GM19467 (cell line): Measurements from ENCODE around the gene ZMYND11.
"Not testable (repeated sequence)": the region's sequence is repeated elsewhere in the genome, so short reads cannot be mapped to it uniquely, and the experiment has no call there.

ENCODE experiments used
- ATAC-seq: cut with Tn5 transposase; IDR thresholded peaks from one replicate; pipeline ENCODE4 v1.9.1; 2021; ENCODE audit warnings: mild to moderate bottlenecking, moderate library complexity; ENCODE audit not compliant: unreplicated experiment

ZMYND11 gene

DNA sequence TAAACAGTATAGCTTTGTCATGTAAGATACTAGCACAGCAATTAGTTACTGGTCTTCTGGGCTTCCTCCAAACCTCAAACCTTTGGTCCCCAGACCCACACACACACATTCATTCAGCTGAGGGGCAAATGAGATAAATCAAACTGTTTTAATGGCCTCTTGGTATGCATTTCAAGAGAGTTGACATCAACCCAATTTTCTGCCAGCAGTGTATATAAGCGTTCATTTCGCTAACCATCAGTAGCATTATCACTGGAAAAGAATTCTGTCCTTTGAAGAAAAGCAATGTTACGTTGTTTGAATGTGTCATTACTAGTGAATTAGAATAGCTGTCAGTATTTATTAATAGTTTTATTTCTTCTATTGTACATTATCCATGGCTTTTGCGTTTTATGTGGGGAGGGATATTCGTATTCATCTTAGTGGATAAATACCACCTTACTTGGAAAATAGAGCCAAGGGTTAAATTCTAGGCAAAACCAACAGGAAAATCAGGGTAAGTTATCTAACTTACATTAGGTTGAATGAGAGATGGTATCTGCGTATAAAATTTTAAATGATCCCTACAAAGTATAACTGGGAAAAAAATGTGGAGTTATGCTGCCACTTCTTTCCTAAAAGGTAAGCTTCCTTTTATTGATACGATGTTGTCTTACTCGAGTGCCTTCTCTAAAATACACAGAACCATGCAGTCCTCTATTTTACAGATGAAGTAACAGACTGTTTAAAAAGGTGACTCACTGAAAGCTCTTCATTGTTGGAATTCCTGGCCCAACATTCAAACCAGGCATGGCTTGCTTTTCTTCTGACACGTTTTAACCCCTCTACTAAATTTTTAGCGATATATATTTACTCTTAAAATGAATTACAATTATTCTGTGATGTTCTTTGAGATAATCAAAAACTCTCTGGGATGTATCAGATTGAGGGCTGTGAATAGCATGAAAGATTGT, 2.0 kb upstream of the ZMYND11 start:
- ATAC-seq, result no peak

DNA sequence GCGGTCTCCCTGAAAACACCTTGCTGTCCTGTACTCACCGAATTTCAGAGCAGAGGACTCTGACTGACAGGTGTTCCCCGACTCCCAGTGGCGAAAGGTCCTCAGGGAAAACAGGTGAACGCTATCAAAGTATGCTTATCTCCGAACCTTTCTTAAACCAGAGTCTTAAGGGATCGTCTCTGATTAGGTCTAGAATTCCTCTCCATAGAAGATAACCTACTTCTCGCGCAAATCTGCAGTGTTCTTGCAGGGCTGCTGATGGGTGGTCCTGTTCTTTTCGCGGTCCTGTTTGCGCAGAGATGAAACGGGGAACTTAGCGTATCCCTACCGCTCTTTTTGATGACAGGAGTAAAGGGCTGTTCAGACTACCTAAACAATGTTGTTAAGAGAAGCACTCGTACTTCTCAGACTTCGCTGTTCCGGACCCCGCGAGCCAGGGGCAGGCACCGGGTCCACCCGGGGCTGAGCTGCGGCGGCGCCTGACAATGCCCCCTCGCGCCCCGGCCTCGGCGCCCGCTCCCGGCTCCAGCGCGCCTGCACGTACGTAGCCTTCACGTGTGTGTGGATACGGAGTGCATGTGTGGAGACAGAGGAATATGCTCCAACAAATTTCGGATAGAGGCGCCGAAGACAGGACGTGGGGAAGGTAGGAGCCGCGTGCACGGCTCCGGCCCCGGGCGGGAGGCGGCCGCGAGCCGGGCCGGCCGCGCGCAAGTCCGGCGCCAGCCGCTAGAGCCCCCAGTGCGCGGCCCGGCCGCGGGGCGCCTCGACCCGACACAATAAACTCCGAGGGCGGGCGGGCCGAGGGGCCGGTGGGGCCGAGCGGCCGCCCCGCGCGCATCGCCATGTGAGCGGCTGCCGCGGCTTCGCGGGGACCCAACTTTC, 766 bp upstream of the ZMYND11 start:
- ATAC-seq, result peak; percentile 39

DNA sequence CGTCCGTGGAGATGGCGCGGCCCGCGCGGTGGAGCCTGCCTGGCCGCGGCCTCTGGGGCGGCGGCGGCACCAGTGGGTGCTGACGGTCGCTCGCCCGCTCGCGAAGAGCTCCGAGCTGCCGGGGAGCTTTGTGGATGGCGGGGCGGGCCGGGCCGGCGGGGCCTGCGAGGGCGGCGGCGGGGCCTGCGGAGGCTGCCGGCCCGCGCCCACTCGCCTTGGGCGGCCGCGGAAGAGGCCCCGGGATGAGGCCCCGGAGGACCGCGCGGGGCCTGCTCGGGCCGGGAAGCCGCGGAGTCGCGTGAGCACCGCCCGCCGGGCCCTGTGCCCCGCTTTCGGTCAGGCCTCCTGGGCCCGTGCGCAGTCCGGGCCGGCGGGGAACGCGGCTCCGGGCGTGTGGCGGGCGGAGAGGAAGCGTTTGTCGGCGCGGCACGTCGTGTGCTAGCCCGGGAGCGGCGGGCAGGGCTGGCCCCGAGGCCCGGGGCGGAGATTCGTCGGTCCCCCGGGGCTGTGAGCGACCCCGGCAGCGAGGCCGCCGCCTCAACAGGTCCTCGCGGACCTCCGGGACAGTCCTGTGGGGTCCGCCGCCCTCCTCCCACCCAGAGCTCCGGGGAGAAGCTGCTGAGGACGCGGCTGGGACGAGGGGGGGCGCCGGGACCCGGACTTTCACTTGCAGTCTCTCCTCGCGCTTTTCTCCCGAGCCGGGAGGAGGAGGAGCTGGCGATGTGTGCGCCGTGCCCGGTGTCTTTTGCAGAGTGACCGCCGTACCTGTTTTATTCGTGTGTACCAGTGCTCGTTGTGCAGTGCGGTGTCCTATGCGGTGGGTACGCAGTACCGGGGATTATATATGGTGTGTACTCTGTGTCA, 578 bp downstream of the ZMYND11 start:
- ATAC-seq, result peak; percentile 29

DNA sequence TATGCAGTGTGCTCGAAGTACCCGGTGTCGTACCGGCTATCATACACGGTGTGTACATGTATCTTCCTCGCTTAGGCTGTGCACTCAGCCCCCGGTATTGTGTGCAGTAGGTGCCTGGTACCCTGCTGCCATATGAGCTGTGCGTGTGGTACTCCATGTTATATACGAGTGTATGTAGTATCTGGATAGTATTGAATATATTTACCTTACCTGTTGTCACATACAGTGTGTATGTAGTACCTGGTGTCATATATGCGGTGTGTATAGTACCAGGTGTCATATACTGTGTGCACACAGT, 1.2 kb downstream of the ZMYND11 start:
- no peak for ATAC-seq

DNA sequence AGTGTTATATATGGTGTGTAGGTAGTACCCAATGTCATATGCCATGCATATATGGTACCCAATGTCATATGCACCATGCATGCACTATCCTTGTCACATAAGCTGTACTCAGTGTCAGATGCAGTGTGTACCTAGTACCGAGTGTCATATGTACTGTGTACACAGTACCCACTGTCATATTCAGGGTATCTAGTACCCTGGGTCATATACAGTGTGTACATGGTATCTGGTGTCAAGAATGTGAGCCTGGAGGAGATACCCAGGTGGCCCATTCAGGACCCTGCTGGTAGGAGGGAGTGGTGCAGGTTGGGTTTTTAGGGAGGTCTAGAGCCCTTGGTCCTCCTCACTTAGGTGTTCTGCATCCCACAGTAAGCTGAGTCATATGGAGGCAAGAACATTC, 1.8 kb downstream of the ZMYND11 start:
- ATAC-seq, result no peak

DNA sequence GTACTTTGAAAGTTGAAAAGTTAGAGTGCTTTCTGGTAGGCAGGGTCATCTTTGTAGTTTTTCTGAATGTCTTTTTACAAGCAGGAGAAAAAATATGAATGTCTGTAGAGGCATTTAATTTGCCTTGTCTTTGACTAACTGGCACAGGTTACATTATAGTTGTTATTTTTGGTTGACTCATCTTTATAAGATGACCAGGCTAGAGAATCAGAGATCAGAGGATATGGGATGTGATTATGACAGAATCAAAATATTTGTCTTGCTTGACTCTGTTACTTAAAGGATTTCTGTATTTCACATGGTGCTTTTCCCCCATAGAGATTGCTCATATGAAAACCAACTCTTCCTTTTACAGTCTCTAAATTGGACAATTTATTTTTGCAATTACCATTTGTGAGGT, 2.4 kb downstream of the ZMYND11 start:
- ATAC-seq, result no peak

DNA sequence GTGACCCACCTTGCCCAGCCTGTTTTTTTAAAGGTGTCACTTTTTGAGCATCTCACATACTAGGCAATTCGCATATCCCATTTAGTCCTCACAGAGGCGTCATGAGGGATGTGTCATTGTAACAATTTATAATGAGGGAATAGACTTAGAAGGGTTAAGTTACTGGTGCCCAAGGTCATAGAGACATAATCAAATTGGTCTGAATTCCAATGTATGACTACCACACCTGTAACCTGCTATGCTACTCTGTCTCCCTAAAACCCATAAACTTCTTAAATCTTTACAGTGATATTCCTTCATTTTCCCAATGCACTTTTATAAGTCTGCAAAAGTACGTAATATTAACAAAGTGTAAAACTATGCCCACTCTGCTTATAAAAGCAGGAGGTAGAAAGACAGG, 7.1 kb downstream of the ZMYND11 start:
- no peak for ATAC-seq

DNA sequence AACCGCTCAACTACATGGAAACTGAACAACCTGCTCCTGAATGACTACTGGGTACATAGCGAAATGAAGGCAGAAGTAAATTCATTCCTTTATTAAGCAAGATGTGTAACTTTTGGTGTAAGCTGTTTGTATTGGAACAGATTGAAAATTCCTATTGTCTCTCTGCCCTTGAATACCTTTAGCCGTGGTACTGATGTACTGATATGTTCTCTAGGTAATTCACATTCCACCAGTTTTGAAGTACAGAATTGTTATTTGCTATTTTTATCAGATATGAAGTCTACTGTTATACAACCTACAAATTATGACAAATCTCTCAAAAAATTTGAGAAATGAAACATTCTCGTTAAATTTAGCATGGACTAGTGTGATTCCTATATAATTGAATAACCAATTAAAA, 17.7 kb downstream of the ZMYND11 start:
- no peak for ATAC-seq

DNA sequence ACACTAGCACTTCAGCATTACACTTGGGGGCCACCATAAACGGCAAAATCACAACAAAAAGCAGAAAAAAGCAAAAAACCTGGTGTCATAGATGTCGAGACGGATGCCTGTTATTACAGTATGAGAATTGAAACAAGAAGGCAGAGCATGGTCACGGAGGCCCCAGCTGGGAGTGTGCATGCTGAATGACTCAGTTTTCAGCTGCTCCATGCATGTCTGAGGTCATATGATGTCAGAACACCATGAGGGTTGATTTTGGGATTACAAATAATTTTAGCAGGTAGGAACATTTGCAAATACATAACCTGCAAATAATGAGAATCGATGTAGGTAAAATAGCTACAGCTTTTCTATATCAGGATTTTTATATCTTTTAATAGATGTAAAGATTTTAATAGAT, 19.1 kb downstream of the ZMYND11 start:
- no peak for ATAC-seq

DNA sequence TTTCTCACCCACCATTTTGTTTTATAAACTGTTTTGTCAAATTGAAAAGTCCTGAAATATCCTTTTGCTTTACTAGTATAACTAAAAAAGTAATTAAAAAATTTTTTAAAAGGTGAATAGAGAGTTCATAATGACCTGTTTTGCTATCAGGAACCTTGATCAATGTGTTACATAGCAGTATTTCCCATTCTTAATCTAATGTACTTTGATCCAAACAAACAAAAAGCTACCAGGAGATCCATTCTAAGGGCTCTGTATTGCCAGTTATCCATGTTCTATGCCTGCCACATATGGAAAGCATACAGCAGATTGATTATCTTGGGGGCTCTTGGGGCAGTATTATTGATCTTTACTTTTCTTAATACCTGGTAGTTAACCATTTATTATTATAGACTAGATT, 32.1 kb downstream of the ZMYND11 start:
- no peak for ATAC-seq

DNA sequence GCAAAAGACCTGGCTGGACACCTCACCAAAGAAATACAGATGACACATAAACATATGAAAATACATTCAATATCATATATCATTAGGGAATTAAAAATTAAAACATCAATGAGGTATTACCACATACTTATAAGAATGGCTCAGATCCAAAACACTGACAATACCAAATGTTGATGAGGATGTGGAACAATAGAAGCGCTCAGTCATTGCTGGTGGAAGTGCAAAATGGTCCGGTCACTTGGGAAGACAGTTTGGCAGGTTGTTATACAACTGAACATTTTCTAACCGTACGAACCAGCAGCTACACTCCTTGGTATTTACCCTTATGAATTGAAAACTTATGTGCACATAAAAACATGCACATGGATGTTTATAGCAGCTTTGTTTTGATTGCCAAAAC, 38.5 kb downstream of the ZMYND11 start:
- ATAC-seq, result no peak

DNA sequence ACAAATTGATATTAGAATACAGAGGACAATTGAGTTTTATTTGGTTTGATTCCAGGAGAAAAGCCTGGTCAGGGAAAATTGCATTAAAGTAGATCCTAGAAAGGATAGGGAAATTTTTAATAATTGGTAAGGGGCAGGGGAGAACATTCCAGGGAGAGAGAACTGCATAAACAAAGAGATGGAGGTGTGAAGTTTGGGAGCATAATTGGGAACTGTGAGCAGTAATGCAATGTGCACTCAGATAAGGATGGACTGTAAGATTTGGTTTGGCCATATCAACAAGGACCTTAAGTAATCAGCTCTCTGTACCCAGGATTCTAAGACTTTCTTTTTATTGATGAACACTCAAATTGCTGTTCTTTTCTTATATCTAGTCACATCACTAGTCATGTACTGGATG, 41.4 kb downstream of the ZMYND11 start:
- ATAC-seq, result no peak

DNA sequence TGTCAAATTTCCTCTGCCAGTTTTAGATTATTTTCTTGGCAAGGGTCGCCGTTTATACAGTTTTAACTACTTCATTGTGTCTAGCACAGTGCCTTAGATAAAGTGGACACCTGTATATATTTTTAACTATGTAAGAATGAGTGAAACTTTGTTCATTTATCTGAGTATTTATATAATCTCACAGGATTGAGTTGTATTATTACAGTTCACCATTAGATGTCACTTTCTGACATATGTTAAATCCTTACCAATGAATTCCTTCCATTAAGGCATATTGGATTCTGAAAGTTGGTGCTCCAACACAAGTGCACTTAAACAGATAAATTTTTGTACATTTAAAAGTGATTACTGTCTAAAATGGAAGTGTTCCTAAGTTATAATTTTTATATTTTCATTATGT, 43.0 kb downstream of the ZMYND11 start:
- no peak for ATAC-seq

DNA sequence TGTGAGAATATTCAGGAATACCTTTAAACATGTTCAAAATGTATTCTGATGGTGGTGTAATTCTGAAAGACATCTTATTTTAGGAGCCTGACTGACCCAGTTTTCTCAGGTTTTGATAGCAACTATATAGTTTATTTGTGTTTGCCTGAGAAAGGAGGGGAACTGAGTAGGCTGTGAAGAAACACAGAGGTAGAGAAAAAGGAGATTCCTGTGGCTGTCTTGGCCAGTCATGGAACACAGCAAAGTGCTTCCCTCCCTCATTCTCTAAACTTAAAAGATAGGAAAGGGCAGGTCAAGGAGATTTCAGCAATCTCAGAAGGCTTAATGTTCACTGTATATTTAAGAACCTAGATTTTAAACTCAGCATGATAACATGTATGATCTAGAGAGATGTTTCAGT, 43.5 kb downstream of the ZMYND11 start:
- no peak for ATAC-seq

DNA sequence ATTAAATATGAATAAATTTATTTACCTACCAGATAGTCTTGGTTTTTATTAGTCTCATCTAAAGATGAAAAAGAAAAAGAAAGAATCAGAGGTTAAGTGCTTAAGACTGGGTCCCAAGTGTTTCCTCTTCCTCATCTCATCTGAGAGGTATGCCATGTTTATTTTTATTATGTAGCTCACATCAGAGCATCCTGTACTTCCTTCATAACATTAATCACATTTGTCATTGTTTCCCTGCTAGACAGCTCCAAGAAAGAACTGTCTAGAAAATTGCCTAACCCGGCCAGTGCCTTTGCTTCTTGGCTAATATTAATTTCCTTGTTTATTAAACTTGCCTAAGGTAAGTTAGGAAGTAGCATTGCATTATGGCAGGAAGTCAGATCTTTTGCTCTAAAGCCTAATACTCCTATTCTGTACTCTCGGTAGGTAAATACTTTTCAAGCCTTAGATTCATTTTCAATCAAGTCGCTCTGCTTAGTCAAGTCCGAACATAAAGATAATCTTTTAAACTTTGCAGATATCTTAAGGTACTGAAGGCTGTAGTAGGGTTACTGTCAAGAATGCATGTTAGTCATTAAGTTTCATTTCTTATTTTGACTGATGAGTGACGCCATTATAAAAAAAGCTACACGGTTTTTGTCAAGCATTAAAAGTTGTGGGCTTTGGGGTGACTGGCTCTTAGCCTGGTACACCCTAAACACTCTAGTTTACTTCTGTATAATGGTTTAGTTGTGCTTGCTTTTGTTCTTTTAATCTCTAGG, 47.4 kb downstream of the ZMYND11 start:
- ATAC-seq, result no peak

DNA sequence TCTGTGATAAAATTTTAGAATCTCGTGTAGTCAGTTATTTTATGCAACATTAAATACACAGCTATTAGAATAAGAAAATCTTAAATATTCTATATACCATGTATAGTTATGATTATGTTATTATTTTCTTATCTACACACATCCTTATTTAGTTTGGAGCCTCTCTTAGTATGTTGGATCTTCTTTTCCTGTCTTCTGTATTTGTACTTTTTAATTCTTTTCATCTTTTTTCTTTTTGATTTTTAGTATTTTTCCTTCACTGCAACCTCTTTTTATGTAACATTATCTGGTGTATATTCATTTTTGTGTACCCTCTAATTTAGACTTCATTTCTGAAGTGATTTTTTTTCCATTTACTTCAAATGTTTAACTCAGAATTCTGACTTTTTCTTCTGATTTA, 48.9 kb downstream of the ZMYND11 start:
- no peak for ATAC-seq

DNA sequence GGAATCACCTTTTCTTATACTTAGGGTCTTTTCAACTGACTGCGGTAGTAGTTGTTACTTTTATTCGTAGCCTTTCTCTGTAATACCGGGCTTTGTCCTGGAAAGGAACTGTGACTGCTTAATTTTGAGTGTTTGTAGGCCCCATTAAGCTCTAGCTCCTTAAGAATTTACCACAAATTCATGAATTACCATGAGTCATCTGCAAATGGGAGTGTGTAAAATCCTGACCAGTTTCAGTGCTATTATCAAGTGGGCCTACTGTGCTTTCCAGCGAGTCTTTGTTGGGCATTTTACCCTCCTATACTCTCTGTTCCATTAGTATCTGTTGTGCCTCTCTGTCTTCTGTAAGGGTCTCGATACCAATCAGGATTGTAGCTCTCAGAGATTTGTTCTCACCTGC, 49.7 kb downstream of the ZMYND11 start:
- ATAC-seq, result no peak

DNA sequence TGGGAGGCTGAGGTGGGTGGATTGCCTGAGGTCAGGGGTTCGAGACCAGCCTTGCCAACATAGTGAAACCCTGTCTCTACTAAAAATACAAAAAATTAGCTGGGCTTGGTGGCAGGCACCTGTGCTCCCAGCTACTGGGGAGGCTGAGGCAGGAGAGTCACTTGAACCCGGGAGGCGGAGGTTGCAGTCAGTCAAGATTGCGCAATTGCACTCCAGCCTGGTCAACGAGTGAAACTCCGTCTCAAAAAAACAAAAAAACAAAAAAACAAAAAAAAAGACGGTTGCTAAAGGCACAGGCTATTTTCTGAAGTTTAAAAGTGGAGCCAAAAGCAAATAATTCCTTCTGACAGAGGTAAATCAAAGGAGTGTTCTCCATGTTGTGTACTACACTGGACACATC, 50.3 kb downstream of the ZMYND11 start:
- not testable (repeated sequence) for ATAC-seq

DNA sequence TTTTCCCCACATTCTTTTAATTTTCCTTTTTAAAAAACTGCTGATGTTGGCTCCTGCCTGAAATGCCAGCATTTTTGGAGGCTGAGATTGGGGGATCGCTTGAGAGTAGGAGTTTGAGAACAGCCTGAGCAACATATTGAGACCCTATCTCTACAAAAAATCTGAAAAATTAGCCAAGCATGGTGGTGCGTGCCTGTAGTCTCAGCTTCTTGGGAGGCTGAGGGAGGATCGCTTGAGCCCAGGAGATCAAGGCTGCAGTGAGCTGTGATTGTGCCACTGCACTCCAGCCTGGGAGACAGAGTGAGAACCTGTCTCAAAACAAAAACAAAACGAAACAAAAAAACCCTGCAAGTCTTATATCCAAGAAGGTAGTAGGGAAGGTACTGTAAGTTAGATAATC, 51.7 kb downstream of the ZMYND11 start:
- ATAC-seq, result no peak

DNA sequence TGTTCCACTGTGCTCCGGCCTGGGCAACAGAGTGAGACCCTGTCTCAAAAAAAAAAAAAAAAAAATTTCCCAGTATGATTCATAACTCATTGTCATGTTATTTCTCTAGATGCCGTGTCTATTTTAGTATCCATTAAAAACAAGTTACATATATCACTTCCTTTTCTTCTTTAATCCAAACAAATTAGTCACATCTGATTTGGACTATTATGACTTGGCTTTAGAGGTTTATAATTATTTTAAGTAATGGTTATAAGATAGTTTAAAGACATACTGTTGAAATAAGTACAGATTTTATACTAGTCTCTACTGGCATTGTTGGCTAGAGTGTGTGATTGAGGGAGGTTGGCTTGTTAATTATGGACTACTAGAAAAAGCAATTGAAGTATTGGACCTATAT, 53.3 kb downstream of the ZMYND11 start:
- ATAC-seq, result no peak
